K562 (cell line): ENCODE measurements around the gene ODAD3. TPM values are rescaled to one million over a fixed set of nuclear protein-coding genes. Genes with fewer than 3 reads are reported as not detected.
A peak's percentile ranks its signal among the peaks of the same experiment; 100 is the strongest.

Experiments used
- CBFA2T2 ChIP-seq: fragments of 450-650 bp; conservative IDR thresholded peaks from 2 replicates; pipeline ENCODE4 v1.6.1; 2017; ENCODE audit warnings: mild to moderate bottlenecking
- CC2D1A ChIP-seq: fragments of 450-650 bp; IDR thresholded peaks from 2 replicates; pipeline ENCODE4 v1.6.1; 2017; ENCODE audit warnings: mild to moderate bottlenecking
- HEY1 ChIP-seq: fragments of 250-450 bp; sonication (Bioruptor Pico); IDR thresholded peaks from 2 replicates; pipeline ENCODE4 v1.5.0; 2020; ENCODE audit warnings: mild to moderate bottlenecking, moderate library complexity, borderline replicate concordance
- HIVEP1 ChIP-seq: fragments of 250-450 bp; sonication (Bioruptor Pico); IDR thresholded peaks from 2 replicates; pipeline ENCODE4 v1.4.0; 2020; ENCODE audit warnings: mild to moderate bottlenecking
- IRF9 ChIP-seq: fragments of 450-650 bp; IDR thresholded peaks from 2 replicates; pipeline ENCODE4 v1.6.1; 2016; ENCODE audit warnings: missing biosample characterization, missing genetic modification characterization
- NCOA1 ChIP-seq: fragments of 450-650 bp; IDR thresholded peaks from 2 replicates; pipeline ENCODE4 v1.6.1; 2016; ENCODE audit warnings: low read depth
- NCOA6 ChIP-seq: fragments of 450-650 bp; IDR thresholded peaks from 2 replicates; pipeline ENCODE4 v1.6.1; 2017; ENCODE audit warnings: mild to moderate bottlenecking
- NELFE ChIP-seq: IDR thresholded peaks from 2 replicates; pipeline ENCODE4 v1.6.1; 2011; ENCODE audit warnings: mild to moderate bottlenecking; ENCODE audit not compliant: insufficient read depth, insufficient read length
- NFIC ChIP-seq: fragments of 450-650 bp; IDR thresholded peaks from 2 replicates; pipeline ENCODE4 v1.6.1; 2017; ENCODE audit warnings: mild to moderate bottlenecking, inconsistent platforms
- NR3C1 ChIP-seq: sonication (generic); formaldehyde crosslinking; IDR thresholded peaks from 2 replicates; pipeline ENCODE4 v1.8.1; 2022; ENCODE audit warnings: missing genetic modification reagents
- PKNOX1 ChIP-seq: fragments of 450-650 bp; IDR thresholded peaks from 2 replicates; pipeline ENCODE4 v1.6.1; 2016
- PREB ChIP-seq: sonication (generic); formaldehyde crosslinking; IDR thresholded peaks from 2 replicates; pipeline ENCODE4 v1.8.1; 2023; ENCODE audit warnings: mild to moderate bottlenecking, missing genetic modification reagents
- RCOR1 ChIP-seq, 2 experiments: IDR thresholded peaks; 2 replicates each; pipeline ENCODE4 v1.6.1; 2012; ENCODE audit warnings: low read depth in 2 of 2, low read length in 2 of 2, borderline replicate concordance in 1 of 2, improper control_type of control experiment in 1 of 2
- RFX1 ChIP-seq: fragments of 450-650 bp; IDR thresholded peaks from 2 replicates; pipeline ENCODE4 v1.6.1; 2016; ENCODE audit warnings: mild to moderate bottlenecking, moderate library complexity
- THAP12 ChIP-seq: fragments of 250-450 bp; sonication (Bioruptor Pico); IDR thresholded peaks from 2 replicates; pipeline ENCODE4 v1.9.0; 2021; ENCODE audit warnings: mild to moderate bottlenecking, inconsistent platforms
- TRIM28 ChIP-seq: fragments of 450-650 bp; IDR thresholded peaks from 2 replicates; pipeline ENCODE4 v1.6.1; 2017
- ZBTB7A ChIP-seq: IDR thresholded peaks from 2 replicates; pipeline ENCODE4 v1.6.1; 2011; ENCODE audit warnings: low read depth, mild to moderate bottlenecking, low read length, moderate library complexity, borderline replicate concordance; ENCODE audit not compliant: control insufficient read depth
- ZNF23 ChIP-seq: fragments of 250-450 bp; sonication (Bioruptor Pico); IDR thresholded peaks from 2 replicates; pipeline ENCODE4 v1.4.0; 2020; ENCODE audit warnings: mild to moderate bottlenecking
- polyA plus RNA-seq, 8 experiments: library from polyadenylated mRNA; depleted of rRNA in 4 of 8; stranded (reverse) in 5 of 8; unstranded in 3 of 8; fragments of >200 nt; fragmentation: Nextera tagmentation in 2 of 8; fragmentation: Illumina TruSeq in 1 of 8; extraction: Ambion mirVana in 2 of 8; extraction: Trizol in 1 of 8; gene quantifications; 2 replicates each; pipeline versions ENCODE4 v1.2.1 to v1.2.3, GENCODE V29; 2011 to 2014; ENCODE audit warnings: inconsistent platforms in 1 of 8, missing spikeins in 1 of 8
- total RNA-seq, 7 experiments: library from RNA; depleted of rRNA in 6 of 7; stranded (reverse); fragments of >200 nt in 6 of 7; fragmentation: Illumina TruSeq in 2 of 7; extraction: Trizol in 2 of 7; gene quantifications; 2 replicates each; pipeline versions ENCODE4 v1.2.1 to v1.2.3, GENCODE V29; 2011 to 2021; ENCODE audit warnings: low replicate concordance in 1 of 7
- TF ChIP-seq, protein P1 (sequence below), 3 experiments: fragments of 200-800 bp in 1 of 3; sonication (Bioruptor generic) in 1 of 3; sonication (generic) in 1 of 3; formaldehyde crosslinking in 1 of 3; IDR thresholded peaks; 2 replicates each; pipeline versions ENCODE4 v1.6.1 to v1.8.0; 2016 to 2022; ENCODE audit warnings: mild to moderate bottlenecking in 2 of 3, missing compliant biosample characterization in 2 of 3, missing genetic modification characterization in 2 of 3, missing genetic modification reagents in 1 of 3
- TF ChIP-seq, protein P2 (sequence below), 2 experiments: fragments of 450-650 bp; conservative IDR thresholded peaks; 2 replicates each; pipeline ENCODE4 v1.6.1; 2017; ENCODE audit warnings: mild to moderate bottlenecking in 2 of 2, moderate library complexity in 2 of 2

The ODAD3 gene
- total and polyA plus RNA-seq, 9 of the 15 experiments (the other 6 are each of a cell fraction or from before 2014, with no cell fraction given) = 0.07 to 0.72 (median 0.14) TPM; not detected in 2

DNA sequence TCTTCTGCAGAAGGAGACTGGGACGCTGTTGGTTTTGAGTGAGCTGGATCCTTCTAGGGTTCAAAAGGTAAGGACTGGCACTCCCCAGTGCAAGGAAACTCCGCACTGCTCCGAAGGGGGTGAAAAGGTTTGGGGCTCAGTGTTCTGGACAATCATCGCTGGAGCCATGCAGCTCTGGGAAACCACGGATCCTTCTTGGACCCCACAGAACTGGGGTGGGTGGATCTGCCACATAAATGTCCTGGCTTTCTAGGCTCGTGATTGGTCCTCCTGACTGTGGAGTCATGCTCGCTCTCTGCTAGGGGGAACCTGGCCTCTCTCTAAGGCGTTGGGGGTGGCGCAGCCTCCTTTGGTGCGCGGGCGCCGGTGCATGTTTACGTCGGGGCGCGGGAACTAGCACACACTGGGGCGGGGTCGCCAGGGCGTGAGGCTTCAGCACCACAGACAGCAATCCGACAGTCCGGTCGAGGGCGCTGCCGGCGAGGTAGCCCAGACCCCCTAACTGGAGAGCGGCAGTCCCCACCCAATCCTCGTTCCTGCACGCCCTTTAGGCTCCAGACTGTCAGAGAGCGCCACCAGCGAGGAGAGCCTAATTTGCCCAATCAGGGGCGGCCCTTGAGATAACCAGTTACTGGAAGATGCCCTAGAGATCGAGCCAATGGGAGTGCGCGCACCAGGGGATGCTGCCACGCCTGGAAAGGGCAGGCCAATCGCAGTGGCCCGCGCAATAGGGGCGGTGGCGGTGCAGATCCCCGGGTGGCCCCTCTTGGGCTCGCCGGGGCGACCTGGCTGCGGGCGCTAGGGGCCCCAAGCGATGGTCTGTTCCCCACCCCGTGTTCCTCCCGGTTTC, 46.8 kb upstream of the ODAD3 start (continued):
- peak; percentile 57 for TF ChIP-seq PKNOX1
- no peak for TF ChIP-seq RFX1
- TF ChIP-seq NELFE = no peak
- no peak for TF ChIP-seq NR3C1
- no peak for TF ChIP-seq HIVEP1 (CRISPR knock-in tag)
- TF ChIP-seq CC2D1A = peak; percentile 72; the same call in 1 of the 2 replicates
- TF ChIP-seq THAP12 (CRISPR knock-in tag) = no peak
- TF ChIP-seq RCOR1 (IDR thresholded peaks at IDR 0.05; ENCODE audit: borderline replicate concordance in 1 of 2, low read depth in 2 of 2, low read length in 2 of 2) = peak in 1 of 2 experiments; percentile 93; a peak in 3 of 4 replicates
- no peak for TF ChIP-seq HEY1 (CRISPR knock-in tag)
- peak; percentile 21; the same call in 1 of the 2 replicates for TF ChIP-seq NCOA1
- TF ChIP-seq TRIM28 = no peak
- peak; percentile 49 for TF ChIP-seq NFIC
- peak; percentile 79 for TF ChIP-seq NCOA6
- TF ChIP-seq, protein P1, sequence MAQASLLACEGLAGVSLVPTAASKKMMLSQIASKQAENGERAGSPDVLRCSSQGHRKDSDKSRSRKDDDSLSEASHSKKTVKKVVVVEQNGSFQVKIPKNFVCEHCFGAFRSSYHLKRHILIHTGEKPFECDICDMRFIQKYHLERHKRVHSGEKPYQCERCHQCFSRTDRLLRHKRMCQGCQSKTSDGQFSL (CRISPR knock-in tag; IDR thresholded peaks at IDR 0.05) = peak; percentile 60
- TF ChIP-seq, protein P1 (tag; IDR thresholded peaks at IDR 0.05) = no peak
- TF ChIP-seq ZBTB7A = peak; percentile 67; the same call in 1 of the 2 replicates
- TF ChIP-seq ZNF23 (CRISPR knock-in tag) = no peak
- TF ChIP-seq IRF9 (tag) = no peak
- no peak for TF ChIP-seq CBFA2T2
- TF ChIP-seq, protein P2, sequence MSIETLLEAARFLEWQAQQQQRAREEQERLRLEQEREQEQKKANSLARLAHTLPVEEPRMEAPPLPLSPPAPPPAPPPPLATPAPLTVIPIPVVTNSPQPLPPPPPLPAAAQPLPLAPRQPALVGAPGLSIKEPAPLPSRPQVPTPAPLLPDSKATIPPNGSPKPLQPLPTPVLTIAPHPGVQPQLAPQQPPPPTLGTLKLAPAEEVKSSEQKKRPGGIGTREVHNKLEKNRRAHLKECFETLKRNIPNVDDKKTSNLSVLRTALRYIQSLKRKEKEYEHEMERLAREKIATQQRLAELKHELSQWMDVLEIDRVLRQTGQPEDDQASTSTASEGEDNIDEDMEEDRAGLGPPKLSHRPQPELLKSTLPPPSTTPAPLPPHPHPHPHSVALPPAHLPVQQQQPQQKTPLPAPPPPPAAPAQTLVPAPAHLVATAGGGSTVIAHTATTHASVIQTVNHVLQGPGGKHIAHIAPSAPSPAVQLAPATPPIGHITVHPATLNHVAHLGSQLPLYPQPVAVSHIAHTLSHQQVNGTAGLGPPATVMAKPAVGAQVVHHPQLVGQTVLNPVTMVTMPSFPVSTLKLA (conservative IDR thresholded peaks at IDR 0.05) = no peak
- no peak for TF ChIP-seq PREB (CRISPR knock-in tag)
